HG03442 (cell line): ENCODE measurements around the gene NDUFV1.

Source experiments
- ATAC-seq: cut with Tn5 transposase; IDR thresholded peaks from one replicate; pipeline ENCODE4 v1.9.1; 2021; ENCODE audit warnings: mild to moderate bottlenecking, moderate library complexity; ENCODE audit not compliant: unreplicated experiment

NDUFV1 gene

DNA sequence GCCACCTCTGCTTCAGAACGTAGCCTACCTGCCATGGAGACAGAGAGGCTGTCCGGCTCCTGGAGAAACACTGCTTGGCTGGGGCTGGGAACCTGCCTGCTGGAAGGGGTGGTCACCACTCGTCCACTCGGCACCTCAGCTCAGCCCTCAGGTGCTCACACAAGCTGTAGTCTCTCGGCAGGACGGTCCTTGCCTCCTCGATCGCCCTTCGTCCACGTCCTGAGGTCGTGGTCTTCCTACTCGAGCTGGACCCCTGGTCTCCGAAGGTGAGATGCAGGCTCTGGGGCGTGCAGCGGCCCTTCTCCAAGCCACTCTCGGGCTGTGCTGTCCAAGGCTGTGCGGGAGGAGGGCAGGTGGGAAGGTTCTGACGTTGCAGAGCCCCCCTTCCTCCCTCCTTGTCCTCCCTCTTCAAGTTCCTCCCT lies 32.7 kb downstream of the NDUFV1 start, which contains the start of gene TBX10:
TSS of gene TBX10 (minus strand) at position 326 of the 422 bp plus-strand sequence. CDS start at position 35, 291 bp downstream.
- no peak for ATAC-seq

GRCh38 chr11:67640021-67640757 lies 33.5 kb downstream of the NDUFV1 start:
- no peak for ATAC-seq

GRCh38 chr11:67640758-67641337 lies 34.1 kb downstream of the NDUFV1 start:
- no peak for ATAC-seq

GRCh38 chr11:67641338-67642172 lies 34.8 kb downstream of the NDUFV1 start:
- no peak for ATAC-seq

DNA sequence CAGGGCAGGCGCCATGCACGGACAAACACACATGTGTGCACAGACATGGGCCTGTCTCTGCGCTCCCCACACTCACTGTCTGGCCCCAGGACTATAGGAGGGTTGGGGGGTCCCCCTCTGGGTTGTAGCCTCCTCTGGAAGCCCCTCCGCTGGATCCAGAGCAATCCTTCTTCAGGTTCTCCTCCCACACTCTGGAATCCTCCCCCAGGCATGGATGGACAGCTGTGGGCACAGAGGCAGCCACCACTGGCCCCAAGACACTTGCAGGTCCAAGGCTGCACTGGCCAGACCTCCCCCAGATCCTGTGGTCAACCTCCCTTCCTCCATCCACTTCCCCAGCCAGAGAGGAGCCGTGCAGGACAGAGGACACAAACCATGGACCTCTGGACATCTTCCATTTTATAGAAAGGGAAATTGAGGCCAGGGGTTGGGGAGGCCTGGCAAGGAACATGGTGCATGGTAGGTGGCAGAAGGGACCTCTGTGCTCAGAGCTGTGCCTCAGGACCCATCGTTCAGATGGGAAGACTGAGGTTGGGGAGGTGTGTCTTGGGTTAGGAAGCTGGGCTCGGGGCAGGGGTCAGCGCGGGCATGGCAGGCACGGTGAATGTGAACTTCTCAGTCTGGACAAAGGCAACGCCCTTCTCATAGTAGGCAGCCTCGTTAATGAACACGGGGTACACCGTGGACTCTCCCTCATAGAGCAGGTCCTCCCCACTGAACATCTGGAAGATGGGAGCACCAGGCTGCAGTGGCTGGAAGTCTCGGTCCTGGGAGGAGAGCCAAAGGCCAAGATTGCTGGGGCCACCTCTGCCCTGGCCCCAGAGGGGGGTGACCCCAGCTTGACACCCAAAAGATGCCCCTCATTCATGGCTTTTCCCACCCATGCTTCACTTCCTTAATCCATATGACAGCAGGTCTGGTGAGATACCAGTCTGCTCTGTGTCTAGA lies 35.7 kb downstream of the NDUFV1 start:
- no peak for ATAC-seq

GRCh38 chr11:67644042-67644441 lies 37.3 kb downstream of the NDUFV1 start:
- no peak for ATAC-seq

DNA sequence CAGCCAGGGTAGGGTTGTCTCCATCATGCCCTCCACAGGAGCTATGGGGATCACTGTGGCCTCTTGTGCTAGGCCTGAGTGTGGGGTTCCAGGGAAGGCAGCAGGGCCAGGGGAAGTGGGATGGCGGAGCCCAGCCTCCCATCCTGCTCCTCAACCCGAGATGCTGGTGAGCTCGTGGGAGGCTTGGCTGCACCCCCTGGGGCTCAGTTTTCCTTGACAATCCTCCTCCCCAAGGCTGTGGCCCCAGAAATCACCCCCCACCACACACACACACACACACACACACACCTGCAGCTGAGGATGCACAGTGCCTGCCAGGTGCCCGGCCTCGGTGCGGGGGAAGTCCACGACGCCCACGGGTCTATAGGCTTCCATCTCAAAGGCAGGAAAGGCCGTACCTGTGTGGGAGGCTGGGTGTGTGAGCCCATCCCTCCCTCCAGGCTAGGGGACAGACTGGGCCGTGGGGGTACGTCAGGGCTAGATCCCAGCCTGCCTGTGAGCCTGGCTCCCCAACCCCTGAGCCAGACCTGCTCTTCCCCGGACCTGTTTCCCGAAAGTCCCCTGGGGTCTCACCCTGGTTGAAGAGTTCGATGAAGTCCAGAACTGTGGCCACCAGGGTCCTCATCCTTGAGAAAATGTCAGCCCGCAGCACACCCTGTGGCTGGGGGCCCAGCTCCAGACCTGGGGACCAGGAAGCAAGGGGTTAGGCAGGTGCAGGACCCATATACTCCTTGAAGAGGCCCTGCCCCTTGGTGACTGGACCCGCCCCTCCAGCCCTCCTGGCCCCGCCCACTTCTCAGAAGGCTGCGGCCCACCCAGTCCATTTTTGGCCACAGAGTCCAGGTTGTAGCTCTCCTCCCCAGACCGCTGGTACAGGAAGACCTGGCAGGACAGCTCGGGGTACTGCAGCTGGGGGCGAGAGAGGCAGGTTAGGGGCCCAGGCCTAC lies 38.0 kb downstream of the NDUFV1 start:
- ATAC-seq, result no peak

DNA sequence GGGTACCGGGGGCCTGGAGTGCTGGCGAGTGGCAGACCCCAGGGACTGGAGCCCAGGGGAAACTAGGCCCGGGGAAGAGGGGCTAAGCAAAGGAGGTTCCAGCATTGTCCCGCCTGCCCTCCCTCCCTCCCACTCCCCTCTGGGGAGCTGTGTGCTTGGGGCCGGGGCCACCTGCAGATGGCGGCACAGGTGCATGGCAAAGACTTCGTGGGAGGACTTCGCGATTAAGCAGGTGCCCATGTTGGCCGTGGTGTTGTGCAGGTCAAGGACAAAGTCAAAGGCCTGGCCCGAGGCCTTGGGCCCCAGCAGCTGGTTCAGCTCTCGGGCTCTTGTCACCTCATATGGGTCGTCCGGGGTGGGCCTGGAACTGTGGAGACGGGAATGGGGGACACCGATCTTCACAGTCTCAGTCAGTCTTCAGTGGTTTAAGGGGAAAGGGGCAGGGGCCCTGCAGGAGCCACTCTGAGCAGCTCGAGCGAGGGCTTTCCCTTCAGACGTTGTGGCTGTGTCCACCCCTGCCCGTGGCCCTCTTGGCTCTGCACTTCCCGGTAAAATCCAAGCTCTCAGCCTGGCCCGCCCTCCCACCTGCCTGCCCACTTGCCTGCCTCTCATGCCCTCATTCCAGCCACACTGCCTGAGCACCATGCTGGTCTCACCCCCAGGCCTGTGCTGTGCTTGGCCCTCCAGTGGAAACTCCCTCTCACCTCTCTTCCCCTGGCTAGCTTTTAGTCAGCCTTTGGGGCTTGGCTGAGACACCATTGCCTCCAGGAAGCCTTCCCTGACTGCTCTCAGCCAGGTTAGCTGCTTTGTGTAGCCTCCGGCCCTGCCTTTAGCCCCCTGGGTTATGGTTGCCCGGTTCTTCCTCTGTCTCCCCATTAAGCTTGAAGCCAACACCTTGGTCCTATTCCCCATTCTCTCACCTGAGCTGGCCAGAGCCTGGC lies 39.1 kb downstream of the NDUFV1 start:
- ATAC-seq, result no peak

DNA sequence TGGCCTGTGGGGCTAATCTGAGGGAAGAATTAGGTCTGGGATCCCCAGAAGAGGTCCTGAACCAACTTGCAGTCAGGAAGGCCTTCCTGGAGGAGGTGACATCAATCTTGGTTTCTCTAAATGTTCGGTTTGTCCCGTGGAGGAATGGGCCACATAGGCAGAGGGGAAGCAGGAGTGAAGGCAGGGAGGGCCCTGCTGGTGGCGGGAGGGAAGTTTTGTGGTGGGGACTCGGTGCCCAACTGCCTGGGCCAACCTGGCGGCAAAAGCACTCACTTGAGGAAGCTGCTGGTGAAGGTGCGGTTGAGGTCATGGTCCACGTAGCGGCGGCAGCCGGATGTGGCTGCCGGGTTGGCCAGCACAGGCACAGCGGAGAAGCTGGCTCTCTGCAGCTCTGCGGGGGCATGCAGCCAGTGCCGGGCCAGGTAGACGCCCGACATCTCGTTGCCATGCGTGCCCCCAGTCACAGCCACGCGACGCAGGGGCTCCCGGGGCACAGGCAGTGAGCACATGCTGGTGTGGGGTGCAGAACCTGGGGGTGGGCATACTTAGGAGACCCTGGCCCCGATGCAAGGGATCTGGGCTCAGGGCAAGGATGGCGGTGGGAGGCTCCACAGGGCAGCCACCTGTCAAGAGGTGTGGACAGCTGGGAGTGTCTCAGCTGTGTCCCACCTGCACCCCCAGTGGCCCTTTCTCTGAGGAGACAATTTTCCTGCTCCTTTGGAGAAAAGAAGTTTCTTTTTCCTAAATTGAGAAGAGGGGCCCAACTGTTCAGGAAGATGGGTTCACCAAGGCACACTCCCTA lies 40.0 kb downstream of the NDUFV1 start:
- ATAC-seq, result no peak

DNA sequence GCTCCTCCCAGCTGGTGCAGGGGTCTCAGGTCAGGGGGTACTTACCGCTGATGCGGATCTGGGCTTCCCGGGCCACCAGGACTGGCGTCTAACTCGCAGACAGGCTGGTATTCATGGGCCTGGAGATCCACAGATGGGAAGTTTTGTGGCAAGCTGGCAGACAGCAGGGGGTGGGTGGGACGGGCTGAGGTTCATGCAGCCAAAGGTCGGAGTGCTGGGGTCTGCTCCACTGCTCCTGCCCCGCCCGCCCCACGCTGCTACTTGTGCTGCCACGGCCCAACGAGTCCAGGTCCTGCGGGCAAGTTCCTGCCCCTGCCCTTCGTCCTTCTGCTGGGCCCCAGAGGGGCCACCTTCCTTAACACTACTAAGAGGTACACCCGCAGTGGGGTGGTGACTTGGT lies 40.7 kb downstream of the NDUFV1 start:
- ATAC-seq, result no peak

GRCh38 chr11:67648140-67648795 lies 41.5 kb downstream of the NDUFV1 start:
- ATAC-seq, result peak; percentile 51

- ATAC-seq, result peak; percentile 4
Observed at GRCh38 chr11:67648796-67649613, 42.3 kb downstream of the NDUFV1 start.

DNA sequence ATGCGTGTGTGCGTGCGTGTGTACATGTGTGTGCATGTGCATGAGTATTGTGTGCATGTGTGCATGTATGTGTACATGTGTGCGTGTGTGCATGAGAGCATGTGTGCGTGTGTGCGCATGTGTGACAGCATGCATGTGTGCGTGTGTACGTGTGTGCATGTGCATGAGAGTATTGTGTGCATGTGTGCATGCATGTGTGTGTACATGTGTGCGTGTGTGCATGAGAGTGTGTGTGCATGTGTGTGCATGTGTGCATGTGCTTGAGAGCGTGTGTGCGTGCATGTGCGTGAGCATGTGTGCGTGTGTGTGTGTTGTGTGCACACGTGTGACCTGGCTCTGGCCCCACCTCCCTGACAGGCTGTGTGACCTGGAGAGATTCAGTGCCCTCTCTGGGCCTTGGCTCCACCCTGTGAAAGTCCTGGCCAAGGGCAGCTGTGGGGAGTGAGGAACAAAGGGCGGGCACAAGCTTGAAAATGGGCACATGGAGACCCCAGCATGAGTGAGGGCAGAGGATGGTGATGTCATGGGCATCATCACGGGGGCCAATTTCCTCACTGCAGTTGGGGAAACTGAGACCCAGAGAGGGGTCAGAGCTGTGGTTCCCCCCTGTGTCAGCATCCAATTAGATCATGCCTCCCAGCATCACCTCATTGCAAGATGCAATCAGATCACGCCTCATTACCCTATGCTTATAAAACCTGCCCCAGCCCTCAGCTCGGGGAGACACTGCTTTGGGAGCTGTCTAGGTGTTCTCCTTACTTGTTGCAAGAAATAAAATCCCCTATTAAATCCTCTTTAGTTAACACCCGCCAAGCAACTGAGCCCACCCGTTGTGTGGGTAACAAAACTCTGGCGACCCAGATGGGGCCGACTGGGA lies 43.1 kb downstream of the NDUFV1 start:
- ATAC-seq, result no peak

- no peak for ATAC-seq
Observed at GRCh38 chr11:67651976-67652781, 45.4 kb downstream of the NDUFV1 start.
